Activated T-helper 1 cell treated with anti-CD3 and anti-CD28 coated beads, Interleukin-2, amount 50 U/mL, for 16 hours (primary cell): ENCODE measurements around the gene UCK1.

Experiments used
- DNase-seq, 2 donors: peaks; one replicate each; pipeline ENCODE4 v3.0.0-alpha.2; 2020; ENCODE audit warnings: low read depth in 1 of 2, low spot score in 1 of 2

UCK1 gene

DNA sequence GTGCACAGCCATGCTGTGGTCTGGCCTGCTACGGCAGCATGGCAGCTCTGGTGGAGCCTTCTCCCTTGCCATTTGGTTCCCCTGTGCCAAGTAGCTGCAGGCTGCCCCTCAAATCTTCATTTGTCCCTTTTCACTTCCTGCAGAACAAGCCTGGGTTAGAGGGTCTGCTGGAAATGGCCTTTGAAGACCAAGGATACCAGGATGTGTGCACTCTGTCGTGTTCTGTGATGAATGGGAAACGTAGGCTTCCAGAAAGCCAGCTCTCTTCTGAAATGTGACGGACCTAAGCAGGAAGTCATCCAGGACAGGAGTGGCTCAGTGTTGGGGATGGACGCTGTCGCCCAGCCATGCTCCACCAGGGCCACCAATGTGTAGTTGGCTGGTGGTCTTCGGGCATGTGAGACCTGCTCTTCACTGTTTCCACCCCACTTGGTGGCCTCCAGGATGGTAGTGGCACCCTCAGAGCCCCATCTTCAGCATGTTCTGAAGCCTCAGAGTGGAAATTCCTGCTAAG lies 31.8 kb downstream of the UCK1 start:
- no peak for DNase-seq

DNA sequence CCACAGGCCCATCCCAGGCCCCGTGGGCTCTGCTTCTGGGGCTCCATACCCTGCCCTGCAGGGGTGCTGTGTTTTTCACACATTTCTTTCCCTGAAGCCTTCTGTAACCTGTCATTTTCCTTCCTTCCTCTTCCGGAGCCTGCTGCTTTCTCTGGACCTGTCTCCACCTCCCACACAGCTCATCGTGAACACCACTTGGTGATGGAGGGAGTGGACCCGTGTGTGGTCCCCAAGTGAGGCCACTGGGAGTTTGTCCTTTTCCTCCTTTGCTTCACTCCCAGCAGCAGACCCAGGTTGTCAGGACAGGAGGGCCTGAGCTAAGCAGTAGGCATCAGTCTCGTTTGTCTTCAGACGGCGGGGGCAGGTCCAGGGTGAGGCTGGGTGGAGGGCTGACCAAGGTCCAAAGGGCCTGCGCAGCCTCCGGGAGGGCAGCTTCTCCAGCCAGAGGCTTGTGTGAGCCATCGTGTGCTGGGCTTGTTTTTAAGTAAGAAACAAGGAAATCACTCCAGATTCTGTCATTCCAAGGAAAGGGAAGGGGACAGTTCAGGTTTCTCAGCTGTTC lies 34.1 kb downstream of the UCK1 start:
- DNase-seq: no peak

DNA sequence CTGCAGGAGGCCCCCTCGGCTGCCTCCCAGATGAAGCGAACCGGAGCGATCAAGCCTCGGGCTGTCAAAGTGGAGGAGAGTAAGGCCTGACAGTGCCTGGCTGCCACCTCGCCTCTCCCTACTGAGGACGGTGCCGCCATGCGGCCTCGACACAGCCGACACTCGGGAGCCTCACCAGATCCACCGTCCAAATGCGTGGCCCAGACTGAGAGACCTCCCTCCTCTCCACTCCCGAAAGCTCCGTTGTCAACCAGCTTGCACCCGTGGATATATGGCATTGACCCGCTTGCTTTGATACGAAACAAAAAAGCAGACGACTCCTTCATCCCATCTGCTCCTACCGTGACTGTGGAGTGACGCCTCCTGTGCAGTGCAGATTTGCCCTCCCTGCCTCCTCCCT lies 35.3 kb downstream of the UCK1 start:
- no peak for DNase-seq

DNA sequence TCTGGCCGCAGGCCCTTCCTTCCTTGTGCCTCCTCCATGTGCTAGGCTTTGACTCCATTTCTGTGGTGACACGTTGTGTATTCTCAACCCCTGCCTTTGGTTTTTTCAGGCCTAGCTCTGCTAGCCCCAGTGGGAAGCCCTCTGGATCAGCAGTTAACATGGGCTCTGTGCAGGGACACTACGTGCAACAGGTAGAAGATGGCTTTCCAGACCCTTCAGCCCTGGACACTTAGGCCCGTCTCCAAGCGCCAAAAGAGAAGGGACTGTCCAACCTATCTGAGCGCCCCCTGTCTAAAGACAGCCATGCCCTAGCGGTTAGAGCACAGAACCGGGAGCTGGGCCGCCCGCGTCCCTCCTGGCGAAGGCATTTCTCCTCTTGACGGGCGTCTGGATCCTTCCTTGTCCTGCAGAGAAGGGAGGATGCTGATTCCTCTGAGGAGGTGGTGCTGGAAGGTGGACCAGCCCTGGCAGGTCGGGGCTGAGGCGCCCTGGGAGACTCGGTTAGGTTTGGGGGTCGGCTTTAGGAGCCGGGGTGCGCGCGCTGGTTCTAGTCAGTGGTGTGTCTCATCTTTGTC lies 36.7 kb downstream of the UCK1 start:
- DNase-seq: no peak

DNA sequence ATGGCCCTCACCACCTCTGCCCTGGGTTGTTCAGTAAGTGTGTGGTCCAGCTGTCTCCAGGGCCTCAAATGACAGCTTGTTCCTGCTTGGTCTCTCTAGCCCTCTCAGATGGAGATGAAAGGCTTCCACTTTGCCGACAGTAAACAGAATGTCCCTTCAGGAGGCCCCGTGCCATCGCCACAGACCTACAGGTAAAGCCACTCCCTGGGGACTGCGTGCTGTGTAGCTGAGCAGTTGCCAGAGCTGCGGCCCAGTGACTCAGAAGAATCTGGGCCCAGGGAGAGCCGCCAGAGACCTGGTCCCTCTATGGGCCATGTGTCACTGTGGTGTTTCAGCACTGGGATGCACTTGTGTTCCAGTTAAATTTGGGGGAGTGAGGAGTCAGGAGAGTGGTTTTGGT lies 39.0 kb downstream of the UCK1 start:
- DNase-seq: no peak

DNA sequence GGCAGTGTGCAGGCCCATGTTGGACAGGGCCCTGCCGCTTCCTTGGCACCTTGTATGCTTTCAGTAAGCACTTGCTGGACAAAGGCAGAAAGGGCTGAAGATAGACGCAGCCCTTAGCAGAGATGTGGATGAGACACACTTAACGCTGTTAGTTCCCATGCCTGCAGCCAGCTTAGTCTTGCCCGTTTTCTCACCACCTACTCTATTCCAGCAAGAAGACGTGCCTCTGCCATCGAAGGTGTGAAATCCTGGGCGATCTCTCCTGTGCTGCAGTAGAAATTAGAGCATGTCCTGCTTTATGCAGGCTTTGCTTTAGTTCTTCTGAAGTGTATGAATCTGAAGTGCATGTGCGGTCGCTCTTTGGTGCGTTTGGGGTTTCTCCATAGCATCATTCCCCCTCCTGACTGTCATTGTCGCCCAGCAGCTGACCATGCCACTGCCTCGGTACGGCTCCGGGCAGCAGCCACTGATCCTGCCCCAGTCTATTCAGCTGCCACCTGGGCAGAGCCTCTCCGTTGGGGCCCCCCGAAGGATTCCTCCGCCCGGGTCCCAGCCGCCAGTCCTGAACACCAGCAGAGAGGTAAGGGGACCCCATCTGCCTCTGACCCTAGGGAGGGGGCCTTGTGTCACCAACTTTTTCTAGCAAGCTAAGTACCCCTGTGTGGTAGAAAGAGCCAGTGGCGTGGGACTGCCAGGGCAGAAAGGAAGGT lies 39.9 kb downstream of the UCK1 start:
- DNase-seq: no peak

DNA sequence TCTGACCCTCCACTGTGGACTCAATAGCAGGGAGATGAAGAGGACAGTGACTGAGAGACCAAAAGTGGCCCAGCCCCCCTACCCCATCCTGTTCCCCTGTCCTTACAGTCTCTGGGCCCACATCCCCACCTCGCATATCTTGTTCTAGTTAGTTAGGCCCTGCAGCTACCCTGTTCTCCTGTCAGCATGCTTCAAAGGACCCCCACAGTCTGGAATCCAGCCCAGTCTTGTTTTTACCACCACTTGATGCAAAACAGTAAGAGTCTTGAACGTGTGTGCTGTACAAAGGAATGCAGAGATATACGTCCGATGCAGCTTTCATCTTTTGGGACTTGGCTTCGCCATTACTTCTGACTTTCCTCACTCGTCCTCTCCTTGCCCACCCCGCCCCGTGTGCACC lies 40.5 kb downstream of the UCK1 start:
- DNase-seq: no peak

DNA sequence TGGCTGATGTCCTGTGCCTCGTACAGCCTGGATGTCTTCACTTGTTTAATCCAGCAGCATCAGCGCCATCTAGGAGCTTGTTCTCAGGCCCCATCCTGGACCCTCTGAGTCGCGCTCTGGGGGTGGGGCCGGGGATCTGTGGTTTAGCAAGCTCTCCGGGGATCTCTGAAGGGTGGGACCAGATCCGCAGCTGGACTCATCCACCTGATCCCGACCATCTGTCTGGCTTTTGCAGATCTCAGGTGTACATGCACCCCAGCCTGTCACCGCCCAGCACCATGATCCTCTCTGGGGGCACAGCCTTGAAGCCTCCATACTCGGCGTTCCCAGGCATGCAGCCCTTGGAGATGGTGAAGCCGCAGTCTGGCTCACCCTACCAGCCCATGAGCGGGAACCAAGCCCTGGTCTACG lies 43.4 kb downstream of the UCK1 start:
- DNase-seq: no peak

DNA sequence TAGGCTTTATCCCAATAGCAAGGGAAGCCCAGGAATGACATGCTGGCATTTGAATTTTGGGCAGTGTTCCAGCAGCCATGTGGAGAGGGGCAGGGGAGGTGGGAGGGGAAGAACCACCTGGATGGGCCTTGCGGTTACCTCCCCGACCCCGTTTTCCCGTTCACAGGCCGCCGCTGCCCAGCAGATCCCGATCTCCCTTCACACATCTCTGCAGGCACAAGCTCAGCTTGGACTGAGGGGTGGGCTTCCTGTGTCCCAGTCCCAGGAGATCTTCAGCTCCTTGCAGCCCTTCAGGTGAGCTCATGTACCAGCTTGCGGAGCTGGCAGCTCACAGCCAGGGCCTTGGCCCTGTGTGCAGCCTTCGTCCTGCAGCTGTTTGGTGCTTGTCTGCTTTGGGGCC lies 44.1 kb downstream of the UCK1 start:
- no peak for DNase-seq

DNA sequence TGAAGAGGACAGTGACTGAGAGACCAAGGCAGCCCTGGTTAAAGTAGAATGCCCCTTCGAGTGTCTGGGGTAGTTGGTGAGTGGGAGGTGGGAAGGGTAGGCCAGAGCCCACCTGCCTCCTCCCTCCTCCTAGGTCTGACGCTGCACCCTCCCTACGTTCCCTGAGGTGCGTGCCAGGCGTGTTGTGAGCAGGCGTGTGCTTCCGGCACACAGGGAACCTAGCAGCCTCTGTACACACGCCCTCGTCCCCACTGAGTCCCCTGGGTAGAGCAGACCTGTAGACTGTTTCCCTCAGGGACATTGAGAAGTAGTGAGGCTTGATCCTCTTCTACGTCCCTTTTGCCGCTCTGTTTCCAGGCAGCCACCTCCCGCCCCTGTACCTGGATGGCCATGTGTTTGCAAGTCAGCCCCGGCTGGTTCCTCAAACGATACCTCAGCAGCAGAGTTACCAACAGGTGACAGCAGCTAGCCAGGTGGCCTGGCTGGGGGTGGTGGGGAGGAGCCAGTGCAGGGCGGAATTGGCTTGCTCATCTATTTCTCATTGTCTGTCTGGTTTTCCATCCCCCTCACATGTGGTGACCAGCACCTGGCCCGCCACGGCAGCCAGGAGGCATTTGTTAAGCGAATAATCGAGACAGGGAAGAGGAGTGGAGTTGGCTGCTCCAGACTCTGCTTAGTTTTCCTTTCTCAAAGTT lies 45.2 kb downstream of the UCK1 start:
- no peak for DNase-seq

DNA sequence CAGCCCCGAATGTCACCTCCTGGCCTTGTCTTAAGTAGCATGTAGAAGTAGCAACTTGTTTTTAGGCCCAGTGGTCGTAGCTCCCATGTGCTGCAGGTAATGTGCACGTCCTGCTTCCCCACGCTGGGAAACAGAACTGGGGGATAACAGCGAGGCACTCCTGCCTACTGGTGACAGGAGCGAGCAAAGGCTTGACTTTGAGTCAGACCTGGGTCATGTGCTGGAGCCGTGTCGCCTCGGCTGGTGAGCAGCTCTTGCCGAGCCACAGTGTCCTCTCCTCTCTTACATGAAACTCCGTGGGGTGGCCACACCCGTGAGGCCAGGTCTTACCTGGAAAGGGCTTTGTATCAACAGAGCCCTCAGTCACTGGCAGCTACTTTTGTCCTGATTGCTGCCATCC lies 45.9 kb downstream of the UCK1 start:
- no peak for DNase-seq

DNA sequence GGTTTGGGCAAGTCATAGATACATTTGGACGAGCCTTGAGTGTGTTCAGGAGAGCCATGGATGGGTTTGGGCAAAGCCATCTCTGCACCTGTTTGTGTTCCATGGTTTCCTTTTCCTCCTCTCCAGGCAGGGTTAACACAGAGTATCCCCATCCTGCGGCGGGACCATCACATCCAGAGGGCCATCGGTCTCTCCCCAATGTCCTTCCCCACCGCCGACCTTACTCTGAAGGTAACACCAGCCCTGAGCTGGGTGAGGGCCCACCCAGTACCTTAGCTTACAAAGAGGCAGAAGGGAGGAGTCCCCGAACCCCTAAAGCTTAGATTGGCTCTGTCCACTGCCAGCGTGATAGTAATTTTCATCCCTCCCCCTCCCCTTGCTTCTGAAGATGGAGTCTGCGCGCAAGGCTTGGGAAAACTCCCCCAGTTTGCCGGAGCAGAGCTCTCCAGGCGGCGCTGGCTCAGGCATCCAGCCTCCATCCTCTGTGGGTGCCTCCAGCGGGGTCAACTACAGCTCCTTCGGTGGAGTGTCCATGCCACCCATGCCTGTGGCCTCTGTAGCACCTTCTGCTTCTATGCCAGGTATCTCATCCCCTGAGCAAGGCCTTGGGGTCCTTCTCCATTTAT lies 46.4 kb downstream of the UCK1 start:
- no peak for DNase-seq

DNA sequence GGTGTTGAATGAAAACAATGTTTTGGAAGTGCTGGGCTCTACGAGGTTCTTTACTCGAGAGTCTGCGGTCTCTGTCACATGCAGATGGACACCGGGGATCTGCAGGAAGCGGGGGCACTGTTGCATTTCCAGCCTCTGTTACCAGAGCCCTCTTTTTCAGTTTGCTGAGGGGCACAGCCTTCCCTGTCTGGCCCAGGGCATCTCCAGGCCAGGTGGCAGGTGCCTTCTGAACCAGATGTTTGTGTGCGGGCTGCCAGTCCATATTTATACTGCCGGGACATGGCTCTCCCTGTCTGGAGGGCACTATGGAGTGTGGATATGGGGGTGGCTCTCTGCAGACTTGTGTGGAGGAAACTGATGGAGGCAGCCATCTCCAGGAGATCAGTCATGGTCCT lies 47.0 kb downstream of the UCK1 start:
- DNase-seq: no peak

DNA sequence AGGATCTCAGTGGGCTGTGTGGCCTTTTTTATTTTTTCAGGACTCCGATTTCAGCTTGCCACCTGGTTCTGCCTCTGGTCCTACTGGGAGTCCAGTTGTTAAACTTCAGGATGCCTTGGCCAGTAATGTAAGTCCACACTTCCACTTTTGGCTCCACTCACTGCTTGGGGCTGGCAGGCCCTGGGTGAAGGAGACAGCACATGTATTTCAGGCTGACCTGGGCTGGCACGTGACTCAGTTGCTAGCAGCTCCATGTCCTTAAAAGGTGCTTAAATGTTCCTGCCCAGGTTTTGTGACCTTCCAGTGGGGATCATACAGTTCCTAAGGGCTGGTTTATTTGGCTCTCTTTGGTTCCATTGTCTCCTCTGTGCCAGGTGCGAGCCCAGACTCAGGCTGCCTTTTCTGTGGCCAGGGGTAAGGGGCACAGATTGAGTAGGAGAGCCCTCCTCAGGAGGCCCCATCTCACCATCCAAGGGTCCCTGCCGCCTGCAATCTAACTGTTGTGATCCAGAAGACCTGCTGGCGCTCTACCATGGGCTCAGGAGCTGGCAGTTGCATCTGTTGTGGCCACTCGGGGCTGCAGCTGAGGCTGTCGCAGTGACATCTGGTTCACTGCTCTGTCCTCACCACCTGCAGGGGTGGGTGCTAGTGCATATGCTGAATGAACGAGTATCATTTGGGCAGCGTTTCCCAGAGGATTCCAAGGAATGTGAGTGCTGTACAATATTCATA lies 47.6 kb downstream of the UCK1 start:
- no peak for DNase-seq

DNA sequence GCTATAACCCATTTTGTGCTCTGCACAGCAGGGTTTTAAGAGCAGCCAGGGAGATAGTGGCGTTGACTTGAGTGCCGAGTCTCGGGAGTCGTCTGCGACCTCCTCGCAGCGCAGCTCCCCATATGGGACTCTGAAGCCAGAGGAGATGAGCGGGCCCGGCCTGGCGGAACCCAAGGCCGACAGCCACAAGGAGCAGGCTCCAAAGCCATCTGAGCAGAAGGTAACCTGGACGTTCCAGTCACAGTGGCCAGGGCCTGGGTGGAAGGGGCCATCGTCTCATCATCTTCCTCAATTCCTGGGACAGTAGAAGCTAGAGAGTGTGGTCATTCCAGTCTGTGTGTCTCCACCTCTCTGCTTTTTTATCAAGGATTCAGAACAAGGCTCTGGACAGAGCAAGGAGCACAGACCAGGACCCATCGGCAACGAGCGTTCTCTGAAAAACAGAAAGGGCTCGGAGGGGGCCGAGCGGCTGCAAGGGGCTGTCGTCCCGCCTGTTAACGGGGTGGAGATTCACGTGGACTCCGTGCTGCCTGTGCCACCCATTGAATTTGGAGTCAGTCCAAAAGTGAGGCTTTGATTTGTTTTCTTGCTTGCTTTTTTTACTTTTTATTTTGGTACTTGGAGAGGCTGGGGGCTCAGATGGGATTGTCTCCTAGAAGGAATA lies 48.6 kb downstream of the UCK1 start:
- no peak for DNase-seq

DNA sequence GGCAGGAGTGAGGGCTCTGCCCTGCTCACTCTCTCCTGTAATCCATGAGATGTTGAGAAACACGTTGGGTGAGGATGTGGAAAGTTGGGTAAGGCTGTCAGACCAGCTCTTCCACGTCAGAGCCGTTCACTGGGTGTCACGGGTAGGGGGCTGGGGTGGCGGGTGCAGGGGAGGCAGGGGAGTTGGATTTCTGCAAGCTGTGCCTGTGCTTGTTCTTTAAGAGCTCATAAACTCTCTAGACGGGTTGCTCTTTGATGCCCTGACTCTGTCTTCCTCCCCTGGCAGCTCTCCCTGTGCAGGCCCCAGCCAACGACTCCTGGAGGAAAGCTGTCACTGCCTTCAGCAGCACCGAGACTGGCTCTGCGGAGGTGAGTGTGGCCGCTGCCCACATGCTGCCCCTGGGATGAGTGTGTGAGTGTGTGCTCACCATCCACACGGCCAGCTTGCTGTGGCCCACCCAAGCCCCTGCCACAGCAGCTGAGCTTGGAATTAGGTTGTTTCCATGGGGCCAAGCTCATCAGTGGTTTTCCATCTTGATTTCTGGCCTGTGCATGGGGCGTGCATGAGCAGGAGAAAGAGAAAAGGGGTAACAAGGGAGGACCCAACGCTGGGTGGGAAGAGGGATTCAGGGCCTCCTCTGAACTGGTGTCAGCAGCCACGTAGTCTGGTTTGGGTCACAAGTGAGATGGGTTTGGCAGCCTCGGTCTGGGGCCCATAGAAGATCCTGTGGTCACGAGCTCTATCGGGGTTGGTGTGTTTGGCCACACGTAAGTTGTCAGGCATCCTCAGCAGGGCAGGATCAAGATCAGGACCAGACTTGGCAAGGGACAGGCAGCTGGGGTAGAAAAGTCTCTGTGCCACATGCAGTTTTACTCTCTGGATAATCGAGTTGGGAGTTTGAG lies 49.4 kb downstream of the UCK1 start:
- no peak for DNase-seq

DNA sequence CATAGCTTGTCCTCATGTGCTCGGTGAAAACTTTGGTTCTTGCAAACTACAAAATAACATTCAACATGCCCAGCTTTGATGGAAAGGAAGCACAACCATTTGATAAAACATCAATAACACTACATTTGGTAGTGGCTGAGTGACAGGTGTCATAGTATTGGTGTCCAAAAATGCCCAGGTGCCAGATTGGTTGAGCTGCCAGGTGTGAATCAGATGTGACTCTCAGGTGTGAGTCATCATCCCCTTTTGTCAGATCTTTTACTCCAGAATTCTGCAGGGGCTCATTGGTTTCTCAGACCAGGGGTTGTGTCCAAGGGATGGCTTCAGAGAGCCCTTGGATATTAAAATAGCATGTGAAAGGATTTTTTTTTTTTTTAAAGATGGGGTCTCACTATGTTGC lies 50.8 kb downstream of the UCK1 start:
- no peak for DNase-seq

DNA sequence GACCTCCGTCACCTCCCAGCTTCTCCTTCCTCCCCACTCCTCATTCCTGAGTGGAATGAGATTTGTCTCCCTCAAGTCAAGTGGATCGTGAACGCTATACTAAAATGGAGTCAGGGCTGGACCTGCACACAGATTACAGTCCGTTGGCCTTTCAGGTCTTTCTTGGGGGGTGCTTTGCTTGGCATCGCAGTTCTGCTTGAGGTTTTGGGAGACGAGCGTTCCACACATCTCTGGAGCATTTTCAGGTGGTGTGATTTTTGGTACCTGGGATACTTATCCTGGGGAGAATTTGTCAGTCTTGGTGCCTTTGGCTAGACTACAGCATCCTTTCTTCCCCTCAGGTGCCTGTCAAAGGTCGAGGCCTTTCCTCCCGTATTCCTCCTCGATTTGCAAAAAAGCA lies 52.2 kb downstream of the UCK1 start:
- no peak for DNase-seq

DNA sequence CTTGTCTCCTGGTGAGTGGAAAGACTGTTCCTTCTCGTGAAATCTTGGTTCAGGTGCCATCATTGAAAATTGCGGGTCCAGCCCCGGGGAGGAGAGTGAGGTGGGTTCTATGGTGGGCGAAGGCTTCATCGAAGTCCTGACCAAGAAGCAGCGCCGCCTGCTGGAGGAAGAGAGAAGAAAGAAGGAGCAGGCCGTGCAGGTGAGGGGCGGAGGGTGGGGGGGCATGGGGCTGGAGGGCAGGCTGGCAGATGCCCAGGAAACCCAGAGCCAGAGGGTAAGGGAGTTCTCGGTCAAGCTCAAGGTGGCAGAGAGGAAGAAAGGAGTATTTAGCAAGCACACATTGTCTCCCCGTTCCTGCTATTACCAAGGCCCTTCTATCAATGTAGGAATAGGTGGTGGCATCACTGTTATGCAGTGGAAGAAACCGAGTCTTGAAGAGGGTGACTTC lies 52.6 kb downstream of the UCK1 start:
- peak; percentile 38 to 42 for DNase-seq
